Endothelial cell of umbilical vein (primary cell): Measurements from ENCODE around the gene CACNB3. TPM values are rescaled to one million over a fixed set of nuclear protein-coding genes. Genes with fewer than 3 reads are reported as not detected.

Experiments used
- BruUV-seq: library from RNA; stranded (reverse); fragments of 400-500 nt; replicated peaks from 2 replicates; lab custom pipeline; 2021; lab: Mats Ljungman, UMichigan
- CTCF ChIA-PET: fragments of 300-600, 350-600 bp; sonication (Branson Sonifier 250); formaldehyde crosslinking; loops from one replicate; lab custom pipeline; 2021; ENCODE audit warnings: antibody characterized with exemption, inconsistent platforms; lab: Charles Lee
- POLR2A ChIA-PET: fragments of 300-600, 350-600 bp; sonication (Branson Sonifier 250); formaldehyde crosslinking; loops from one replicate; lab custom pipeline; 2021; ENCODE audit warnings: antibody characterized with exemption, inconsistent platforms; lab: Charles Lee
- DNase-seq: peaks from one replicate; pipeline ENCODE4 v3.0.0-alpha.2; 2011; ENCODE audit warnings: low read depth, low spot score
- FAIRE-seq: peaks from 2 replicates; lab custom pipeline; 2011; peaks lifted over from hg19 to GRCh38; lab: Jason Lieb, UNC
- H2AFZ ChIP-seq: 2 replicates; pipeline ENCODE4 v1.6.0; 2012; ENCODE audit warnings: low read depth, low read length, control low read depth, inconsistent platforms
- H3K27ac ChIP-seq: 2 replicates; pipeline ENCODE4 v1.5.1; 2011; ENCODE audit warnings: low read depth, mild to moderate bottlenecking, control low read depth, low read length, moderate library complexity; ENCODE audit not compliant: insufficient read depth
- H3K27me3 ChIP-seq, 2 experiments: 2 replicates each; pipeline versions ENCODE4 v1.6.0 to v1.6.1; 2011; ENCODE audit warnings: low read length in 2 of 2, mixed read lengths in 1 of 2; ENCODE audit not compliant: control insufficient read depth in 2 of 2, insufficient read depth in 2 of 2
- H3K36me3 ChIP-seq, 2 experiments: 2 replicates in 1 of 2; 3 replicates in 1 of 2; pipeline ENCODE4 v1.5.1; 2011; ENCODE audit warnings: low read length in 2 of 2, mild to moderate bottlenecking in 1 of 2, moderate library complexity in 1 of 2; ENCODE audit not compliant: control insufficient read depth in 2 of 2, insufficient read depth in 2 of 2; ENCODE audit errors: extremely low read depth in 1 of 2
- H3K4me1 ChIP-seq: 3 replicates; pipeline ENCODE4 v1.5.1; 2011; ENCODE audit warnings: mild to moderate bottlenecking, low read length; ENCODE audit not compliant: control insufficient read depth, insufficient read depth; ENCODE audit errors: extremely low read depth
- H3K4me2 ChIP-seq: 2 replicates; pipeline ENCODE4 v1.6.1; 2011; ENCODE audit warnings: low read length, control low read depth, mixed read lengths; ENCODE audit not compliant: insufficient read depth
- H3K4me3 ChIP-seq, 3 experiments: fragments of 200-600 bp in 1 of 3; sonication (generic), shearing (Covaris generic) in 1 of 3; replicated peaks in 1 of 3; 2 replicates each; pipeline ENCODE4 v1.5.1; 2011 to 2016; ENCODE audit warnings: control low read depth in 3 of 3, low read length in 3 of 3, mild to moderate bottlenecking in 2 of 3, inconsistent platforms in 1 of 3, low read depth in 1 of 3, moderate library complexity in 1 of 3; ENCODE audit not compliant: insufficient read depth in 1 of 3
- H3K79me2 ChIP-seq: 2 replicates; pipeline ENCODE4 v1.6.0; 2012; ENCODE audit warnings: low read length, inconsistent platforms; ENCODE audit not compliant: control insufficient read depth, insufficient read depth
- H3K9ac ChIP-seq: replicated peaks from 2 replicates; pipeline ENCODE3; 2011; ENCODE audit warnings: low read length, control low read depth; ENCODE audit not compliant: insufficient read depth; ENCODE audit errors: extremely low read depth
- H3K9me1 ChIP-seq: replicated peaks from 3 replicates; pipeline ENCODE4 v1.6.0; 2011; ENCODE audit warnings: mild to moderate bottlenecking, low read length; ENCODE audit not compliant: control insufficient read depth, insufficient read depth; ENCODE audit errors: extremely low read depth
- H3K9me3 ChIP-seq: replicated peaks from 2 replicates; pipeline ENCODE4 v1.5.1; 2012; ENCODE audit warnings: low read length, inconsistent platforms; ENCODE audit not compliant: control insufficient read depth, insufficient read depth
- H4K20me1 ChIP-seq: replicated peaks from 2 replicates; pipeline ENCODE3; 2011; ENCODE audit warnings: mild to moderate bottlenecking, low read length; ENCODE audit not compliant: control insufficient read depth, insufficient read depth; ENCODE audit errors: extremely low read depth
- EZH2 ChIP-seq: IDR thresholded peaks from 2 replicates; pipeline ENCODE4 v1.6.1; 2012; ENCODE audit warnings: borderline replicate concordance, low read depth, mild to moderate bottlenecking, moderate library complexity, low read length, inconsistent platforms; ENCODE audit not compliant: severe bottlenecking
- FOS ChIP-seq: IDR thresholded peaks from 2 replicates; pipeline ENCODE4 v1.6.1; 2011; ENCODE audit warnings: mild to moderate bottlenecking, low read length, moderate library complexity, borderline replicate concordance; ENCODE audit not compliant: insufficient read depth
- JUN ChIP-seq: IDR thresholded peaks from 2 replicates; pipeline ENCODE4 v1.6.1; 2011; ENCODE audit warnings: borderline replicate concordance, low read depth; ENCODE audit not compliant: insufficient read length, insufficient read depth
- dilution Hi-C: fragments of 300-500 bp; cut with MboI; formaldehyde crosslinking; loops from one replicate; pipeline ENCODE4 v1.15.0; 2019; ENCODE audit warnings: low sequenced_read_pairs; ENCODE audit not compliant: extremely low pct_ligation_motif_present
- intact Hi-C: fragments of 100-400 bp; cut with micrococcal nuclease; formaldehyde crosslinking; loops from one replicate; pipeline ENCODE4 v1.10.0; 2022
- microRNA-seq: library from miRNA; unstranded; fragments of <30 nt; microRNA quantifications from one replicate; pipeline ENCODE4 v1.2.0, GENCODE V29; 2021; ENCODE audit warnings: borderline number of aligned reads, borderline replicate concordance
- polyA plus RNA-seq, 4 experiments: library from polyadenylated mRNA; depleted of rRNA in 3 of 4; stranded (reverse) in 3 of 4; unstranded in 1 of 4; fragments of >200 nt; gene quantifications; 2 replicates each; pipeline versions ENCODE4 v1.2.1 to v1.2.3, GENCODE V29; 2011 to 2012; ENCODE audit warnings: missing spikeins in 1 of 4
- small RNA-seq: library from RNA; depleted of rRNA; stranded (forward); fragments of <200 nt; gene quantifications from one replicate; pipeline ENCODE3, GENCODE V24; 2012; ENCODE audit warnings: low replicate concordance, low read depth; ENCODE audit not compliant: insufficient read depth, insufficient read length
- total RNA-seq: library from RNA; stranded (reverse); gene quantifications from 2 replicates; pipeline ENCODE4 v1.2.3, GENCODE V29; 2021

The CACNB3 gene
- total and polyA plus RNA-seq, 2 donors (not counting 3 experiments of a cell fraction or from before 2014, with no cell fraction given): 37.4 to 61.8 TPM

DNA sequence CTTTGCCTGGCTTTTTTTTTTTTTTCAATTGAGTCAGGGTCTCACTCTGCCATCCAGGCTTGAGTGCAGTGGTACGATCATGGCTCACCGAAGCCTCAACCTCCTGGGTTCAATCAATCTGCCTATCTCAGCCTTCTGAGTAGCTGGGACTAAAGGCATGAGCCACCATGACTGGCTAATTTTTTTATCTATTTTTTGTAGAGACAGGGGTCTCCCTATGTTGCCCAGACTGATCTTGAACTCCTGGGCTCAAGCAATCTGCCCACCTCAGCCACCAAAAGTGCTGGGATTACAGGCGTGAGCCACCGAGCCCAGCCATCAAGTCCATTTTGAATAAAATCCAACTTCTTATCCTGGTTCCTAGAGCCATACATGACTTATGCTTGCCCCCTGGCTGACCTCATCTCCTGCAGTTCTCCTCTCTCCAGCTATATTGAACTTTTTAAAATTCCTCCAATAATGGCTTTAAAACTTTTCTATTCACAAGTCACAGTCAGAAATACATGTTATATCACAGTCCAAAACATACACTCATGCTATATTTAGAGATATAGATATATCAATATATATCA lies 57.7 kb downstream of the CACNB3 start:
- Histone ChIP-seq H3K4me2 (no peak overlapping the region), H3K9me3 (no peaks in the 10 kb centered on the region), H2AFZ (no peak overlapping the region), H3K9ac (no peak overlapping the region), H3K4me1 (no peaks in the 10 kb centered on the region), H3K4me3 (no peak overlapping the region), H3K9me1 (no peaks in the 10 kb centered on the region), H3K36me3 (no peaks in the 10 kb centered on the region), H3K27me3 (no peaks in the 10 kb centered on the region), H4K20me1 (no peaks in the 10 kb centered on the region), H3K27ac (no peak overlapping the region), H3K79me2 (no peaks in the 10 kb centered on the region)
- dilution Hi-C loops (no loop called here), intact Hi-C loops (no loop called here)
- CTCF ChIA-PET: interaction anchor here (1.0 to 1.8 kb wide), 3 partner anchors 14 to 112 kb away, joined by 4 to 11 read pairs (median 5); no protein-coding TSS in a partner anchor
- DNase-seq (no peak), FAIRE-seq (no peak)
- POLR2A ChIA-PET: no interaction called here
- no peak for TF ChIP-seq JUN
- TF ChIP-seq FOS: no peak
- TF ChIP-seq EZH2: no peak
- BruUV-seq: no TSS peak

Small RNA genes lying within 50 kb of the gene (microRNA-seq; reads per million reads assigned to microRNA genes)
- gene MIR4701: not detected

Small RNA genes lying within 50 kb of the gene (small RNA-seq; reads per million reads assigned to genes)
- gene MIR4701 (not detected), gene RF00019 (not detected)

Other genes starting within 250 kb of the CACNB3 start
- gene LALBA, start 248.4 kb upstream of the CACNB3 start, total RNA-seq: not detected in 2 replicates
- gene LALBA, start 248.4 kb upstream of the CACNB3 start, polyA plus RNA-seq: not detected in 2 replicates
- 35.8 and 40.6 TPM in 2 replicates for gene KANSL2, start 136.3 kb upstream of the CACNB3 start, total RNA-seq
- gene KANSL2, start 136.3 kb upstream of the CACNB3 start, polyA plus RNA-seq: 27.3 and 30.5 TPM in 2 replicates
- 33.0 and 35.1 TPM in 2 replicates for gene CCNT1, start 101.8 kb upstream of the CACNB3 start, total RNA-seq
- 9.7 and 10.6 TPM in 2 replicates for gene CCNT1, start 101.8 kb upstream of the CACNB3 start, polyA plus RNA-seq
- gene ADCY6, start 29.4 kb upstream of the CACNB3 start, total RNA-seq: 43.3 and 46.2 TPM in 2 replicates
- 37.0 and 38.7 TPM in 2 replicates for gene ADCY6, start 29.4 kb upstream of the CACNB3 start, polyA plus RNA-seq
- gene DDX23, start 33.7 kb downstream of the CACNB3 start, total RNA-seq: 101 and 107 TPM in 2 replicates
- gene DDX23, start 33.7 kb downstream of the CACNB3 start, polyA plus RNA-seq: 47.4 and 56.0 TPM in 2 replicates
- gene RND1, start 47.4 kb downstream of the CACNB3 start, total RNA-seq: 4.0 and 4.4 TPM in 2 replicates
- 5.2 and 9.9 TPM in 2 replicates for gene RND1, start 47.4 kb downstream of the CACNB3 start, polyA plus RNA-seq
- gene FKBP11, start 107.0 kb downstream of the CACNB3 start, total RNA-seq: 78.9 and 81.2 TPM in 2 replicates
- 74.2 and 81.7 TPM in 2 replicates for gene FKBP11, start 107.0 kb downstream of the CACNB3 start, polyA plus RNA-seq
- gene ARF3, start 139.0 kb downstream of the CACNB3 start, total RNA-seq: 172 and 187 TPM in 2 replicates
- 138 and 149 TPM in 2 replicates for gene ARF3, start 139.0 kb downstream of the CACNB3 start, polyA plus RNA-seq
- gene WNT10B, start 153.2 kb downstream of the CACNB3 start, total RNA-seq: not detected in 2 replicates
- 0.04 and 0.14 TPM in 2 replicates for gene WNT10B, start 153.2 kb downstream of the CACNB3 start, polyA plus RNA-seq
- not detected in 2 replicates for gene WNT1, start 159.8 kb downstream of the CACNB3 start, total RNA-seq
- gene WNT1, start 159.8 kb downstream of the CACNB3 start, polyA plus RNA-seq: not detected in 2 replicates
- gene DDN, start 180.9 kb downstream of the CACNB3 start, total RNA-seq: 0.22 and 0.42 TPM in 2 replicates
- gene DDN, start 180.9 kb downstream of the CACNB3 start, polyA plus RNA-seq: 0.06 and 0.07 TPM in 2 replicates
- 50.0 and 54.9 TPM in 2 replicates for gene PRKAG1, start 200.3 kb downstream of the CACNB3 start, total RNA-seq
- gene PRKAG1, start 200.3 kb downstream of the CACNB3 start, polyA plus RNA-seq: 52.1 and 59.5 TPM in 2 replicates
- gene KMT2D, start 242.3 kb downstream of the CACNB3 start, total RNA-seq: 106 and 120 TPM in 2 replicates
- 11.5 and 15.1 TPM in 2 replicates for gene KMT2D, start 242.3 kb downstream of the CACNB3 start, polyA plus RNA-seq